Renal pelvis (tissue), 12 donors: ENCODE measurements around the gene TERC. TPM values are rescaled to one million over a fixed set of nuclear protein-coding genes. Genes with fewer than 3 reads are reported as not detected.

Experiments used
- DNase-seq: peaks from one replicate; pipeline ENCODE4 v3.0.0-alpha.2; 2013
- long read RNA-seq, 16 experiments: transcript quantifications; one replicate each; lab custom pipeline, GENCODE V29; 2026
- polyA plus RNA-seq, 3 donors: library from polyadenylated mRNA; unstranded; fragments of 120-200 nt; gene quantifications; one replicate each; pipeline ENCODE4 v1.2.1, GENCODE V29; 2013; ENCODE audit not compliant: insufficient read length in 3 of 3

The TERC gene
- under 1 TPM in 2 of 3 donors, not detected in 1; 0.43 to 0.61 TPM for polyA plus RNA-seq
- long read RNA-seq, donor 1 = 0 reads
- long read RNA-seq, donor 2 = 0 reads
- long read RNA-seq, donor 3 = 0 reads
- long read RNA-seq, donor 4 = 0 reads
- long read RNA-seq, donor 5 = 0 reads
- long read RNA-seq, donor 6 = 0 reads
- long read RNA-seq, donor 7 = 0 reads
- long read RNA-seq, donor 8 = 0 reads
- long read RNA-seq, donor 9 = 0 reads
- long read RNA-seq, donor 10 = 0 reads
- long read RNA-seq, donor 11 = 0 reads
- long read RNA-seq, donor 12 = 0 reads
- long read RNA-seq, donor 13 = 0 reads
- long read RNA-seq, donor 14 = 0 reads
- long read RNA-seq, donor 15 = 0 reads
- long read RNA-seq, donor 16 = 0 reads

DNA sequence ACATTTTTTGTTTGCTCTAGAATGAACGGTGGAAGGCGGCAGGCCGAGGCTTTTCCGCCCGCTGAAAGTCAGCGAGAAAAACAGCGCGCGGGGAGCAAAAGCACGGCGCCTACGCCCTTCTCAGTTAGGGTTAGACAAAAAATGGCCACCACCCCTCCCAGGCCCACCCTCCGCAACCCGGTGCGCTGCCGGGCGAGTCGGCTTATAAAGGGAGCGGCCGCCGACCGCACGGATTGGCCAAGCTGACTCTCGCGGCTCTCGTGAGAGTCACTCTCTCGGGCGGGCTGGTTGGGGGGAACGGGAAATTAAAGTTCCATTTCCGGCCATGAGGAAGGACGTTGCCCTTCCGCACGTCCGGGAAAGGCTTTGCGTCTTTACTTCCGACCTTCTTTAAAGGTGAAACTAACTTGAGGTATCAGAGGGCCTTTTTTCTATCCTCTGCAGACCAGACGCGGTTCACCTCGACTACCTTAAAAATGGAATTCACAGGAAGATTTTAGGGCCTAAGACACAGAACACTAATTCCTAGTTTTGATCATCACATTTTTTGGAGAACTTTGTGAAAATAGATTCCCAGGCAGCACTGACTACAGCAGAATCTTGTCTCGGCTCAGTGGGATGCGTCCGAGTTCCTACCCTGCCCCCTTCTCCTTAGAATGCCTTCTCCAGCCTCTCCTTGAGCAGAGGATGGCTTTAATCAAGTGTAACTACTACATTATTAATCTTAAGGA lies at the start of gene TERC:
TERC (minus strand) TSS at position 179 of the 731 bp plus-strand sequence.
- peak; percentile 95 for DNase-seq

DNA sequence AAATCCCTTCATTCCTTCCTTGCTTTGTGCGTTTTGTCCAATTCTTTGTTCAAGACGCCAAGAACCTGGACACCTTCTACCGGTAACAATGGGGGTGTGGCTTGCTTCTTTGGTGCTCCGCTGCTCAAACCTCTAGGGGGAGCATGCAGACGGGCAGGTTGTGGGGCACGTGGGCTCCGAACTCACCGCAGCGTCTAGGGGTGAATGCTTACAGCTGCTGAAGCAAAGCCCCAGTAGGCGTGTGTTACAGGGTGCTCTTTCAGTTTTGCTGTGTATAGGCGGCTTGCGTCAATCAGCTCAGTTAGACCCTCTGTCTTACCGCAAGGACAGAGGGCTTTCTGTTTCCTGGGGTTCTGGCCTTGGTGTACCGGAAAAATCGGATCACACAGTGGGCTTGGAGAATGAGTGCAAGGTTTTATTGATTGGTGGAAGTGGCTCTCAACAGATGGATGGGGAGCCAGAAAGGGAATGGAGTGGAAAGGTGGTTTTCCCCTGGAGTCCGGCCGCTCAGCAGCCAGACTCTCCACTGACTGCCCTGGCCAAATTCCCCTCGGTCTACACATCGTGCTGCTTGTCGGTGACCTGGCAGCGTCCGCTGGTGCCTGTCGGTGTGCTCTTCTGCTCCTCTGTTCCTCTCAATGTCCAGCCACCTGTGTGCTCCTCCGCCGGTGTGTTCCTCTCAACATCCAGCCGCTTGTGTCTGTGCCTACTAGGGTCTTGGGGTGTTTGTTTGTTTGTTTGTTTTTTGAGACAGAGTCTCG lies 49.1 kb upstream of the TERC start:
- DNase-seq = no peak

DNA sequence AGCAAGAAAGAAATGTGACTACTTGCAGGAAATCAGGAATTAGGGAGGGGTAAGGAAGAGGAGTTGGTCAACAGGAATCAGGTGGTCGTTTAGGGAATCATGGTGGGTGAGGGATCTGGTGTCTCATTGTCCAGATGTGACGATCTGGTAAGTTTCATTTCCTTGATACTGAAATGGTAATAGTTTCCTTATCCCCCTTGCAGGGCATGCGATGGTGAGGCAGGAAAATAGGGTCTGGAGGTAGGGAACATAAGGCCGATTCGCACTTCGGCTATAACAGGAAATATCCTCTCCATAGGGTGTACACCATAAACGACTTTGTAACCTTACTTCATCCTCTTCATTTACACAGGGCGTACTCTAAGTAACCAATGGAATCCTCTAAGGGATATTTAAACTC lies 48.4 kb upstream of the TERC start:
- no peak for DNase-seq

DNA sequence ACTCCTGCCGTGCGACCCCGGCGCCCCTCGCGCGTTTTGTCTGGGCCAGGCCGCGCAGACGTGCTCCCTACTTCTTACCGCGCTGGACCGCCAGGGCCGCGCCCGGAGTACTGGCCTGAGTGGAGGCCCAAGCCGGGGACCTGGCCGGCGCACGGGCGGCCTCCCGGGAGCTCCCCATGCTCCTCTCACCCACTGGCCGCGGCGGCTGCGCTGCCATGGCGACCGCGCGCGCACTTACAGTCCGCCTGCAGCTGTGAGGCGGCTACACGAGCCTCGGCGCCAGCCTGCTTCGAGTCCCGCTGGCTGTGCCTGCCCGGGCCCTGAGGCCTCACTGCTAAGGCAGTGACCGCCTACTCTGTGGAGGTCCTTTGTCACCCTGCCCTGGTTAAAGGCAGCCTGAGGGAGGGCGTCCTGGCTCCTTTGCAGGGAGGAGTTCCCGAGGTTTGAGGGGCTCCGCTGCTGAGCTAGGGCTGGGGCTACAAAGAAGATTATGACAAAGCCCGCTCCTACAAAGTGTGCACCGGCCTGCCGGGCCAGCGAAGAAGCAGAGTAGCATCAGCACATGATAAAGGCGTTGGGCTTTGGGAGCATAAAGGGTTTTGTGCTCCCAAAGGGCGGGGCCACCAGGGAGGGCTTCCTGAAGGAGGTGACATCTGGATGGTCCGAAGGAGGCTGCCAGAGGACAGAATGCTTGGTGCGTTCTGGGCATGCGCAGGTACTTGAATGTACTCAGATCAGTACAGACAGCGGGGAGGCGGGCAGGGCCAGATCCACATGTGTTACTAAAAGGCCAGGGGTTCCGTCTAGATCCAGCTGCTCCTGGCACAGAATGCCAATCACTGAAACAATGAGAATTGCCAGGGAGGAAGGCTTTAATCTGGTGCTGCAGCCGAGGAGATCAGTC lies 47.7 kb upstream of the TERC start, which contains the start of the genes LRRC34 and LRRIQ4:
LRRC34 (minus strand) TSS at position 573 of the 904 bp plus-strand sequence; CDS start at position 217, 356 bp downstream.
LRRIQ4 (plus strand) TSS at position 539 of the 904 bp plus-strand sequence. CDS start 9,052 bp downstream, outside the sequence.
- DNase-seq = peak; percentile 69

DNA sequence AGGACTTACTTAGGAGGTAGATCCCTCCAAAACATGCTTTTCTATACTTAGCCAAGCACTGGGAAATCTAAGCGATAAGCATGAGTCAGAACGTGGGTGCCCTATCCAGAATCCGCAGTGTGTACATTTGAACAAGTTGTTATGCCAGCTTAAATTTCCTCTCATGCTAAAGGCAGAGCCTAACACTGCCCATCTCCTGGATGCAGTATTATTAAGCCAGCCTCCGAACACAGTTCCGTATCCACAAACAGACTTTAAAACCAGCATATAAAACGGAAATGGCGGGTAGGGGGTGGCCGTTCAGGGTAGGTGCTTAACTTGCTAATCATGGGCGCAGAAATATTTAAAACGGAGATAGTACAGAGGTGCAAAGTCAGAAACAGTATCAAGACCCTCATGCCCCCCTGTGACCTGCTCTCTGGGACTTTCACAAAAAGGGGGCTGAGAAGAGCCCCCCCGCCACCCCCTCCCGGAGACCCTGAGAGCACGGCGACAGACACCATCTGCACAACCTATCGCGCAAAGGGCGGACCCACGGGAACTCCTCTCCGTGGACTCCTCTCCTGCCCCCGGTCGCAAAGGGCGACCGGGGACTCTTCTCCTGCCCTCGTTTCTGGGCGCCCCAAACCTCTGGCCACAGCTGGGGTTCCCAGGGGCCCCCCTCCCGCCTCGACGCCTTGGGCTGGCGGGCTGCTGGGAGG lies 46.9 kb upstream of the TERC start:
- peak; percentile 38 for DNase-seq

DNA sequence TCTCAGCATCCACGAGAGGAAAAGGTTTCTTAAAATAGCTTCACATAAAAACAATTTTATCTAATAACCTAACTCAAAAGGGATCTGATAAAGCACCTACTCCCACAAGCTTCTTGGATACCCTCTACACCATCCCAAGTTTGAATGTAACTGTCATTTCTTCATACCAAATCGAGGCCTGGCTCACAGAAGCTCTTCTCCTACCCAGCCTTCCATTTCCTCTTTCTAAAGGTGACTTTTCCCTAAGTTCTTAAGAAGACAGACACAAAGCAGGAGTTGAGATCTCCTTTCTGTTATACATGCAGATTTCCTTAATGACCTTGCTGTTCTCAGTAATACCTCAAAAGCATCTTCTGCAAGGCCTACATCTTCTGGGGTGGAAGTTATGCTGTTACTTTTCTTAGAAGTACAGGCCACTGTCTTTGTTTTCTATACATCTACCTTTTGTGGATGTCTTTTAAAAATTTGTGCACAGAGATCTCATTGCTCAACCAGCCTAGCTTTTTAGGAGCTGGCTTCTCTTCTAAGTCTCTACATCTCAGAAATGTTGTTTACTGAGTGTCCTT lies 44.5 kb upstream of the TERC start:
- DNase-seq = no peak

DNA sequence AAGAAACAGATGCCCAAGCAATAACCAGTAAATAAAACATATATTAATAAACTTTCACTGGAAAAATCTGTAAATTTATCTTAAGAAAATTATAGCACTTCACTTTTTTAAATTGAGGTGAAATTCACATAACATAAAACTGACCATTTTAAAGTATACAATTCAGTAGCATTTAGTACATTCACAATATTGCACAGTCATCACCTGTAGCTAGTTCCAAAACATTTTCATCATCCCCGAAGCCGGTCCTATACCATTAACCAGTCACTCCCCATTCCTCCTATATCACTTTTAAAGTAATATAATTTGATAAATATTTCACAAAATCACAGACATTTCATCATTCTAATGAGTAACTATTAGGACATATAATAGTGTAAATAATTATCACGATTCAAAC lies 39.8 kb upstream of the TERC start:
- no peak for DNase-seq

DNA sequence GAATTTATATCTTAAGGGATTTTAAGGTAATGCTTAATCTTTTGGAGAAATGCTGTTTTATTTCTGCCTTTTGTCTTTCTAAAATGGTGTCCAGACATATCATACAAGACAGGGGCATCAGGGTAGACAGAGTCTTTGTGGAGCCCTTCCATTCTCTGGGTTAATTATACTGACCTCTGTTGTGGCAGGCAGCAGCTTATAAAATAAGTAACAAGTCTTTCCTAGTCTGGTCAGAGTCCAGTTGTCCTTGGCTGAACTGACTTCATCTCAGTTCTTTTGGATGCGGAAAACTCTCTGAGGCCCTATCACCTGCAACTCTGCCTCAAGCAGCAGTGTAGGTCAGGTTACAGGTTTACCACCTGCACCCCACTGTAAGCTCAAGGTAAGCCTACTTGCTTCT lies 27.5 kb upstream of the TERC start:
- DNase-seq = no peak

DNA sequence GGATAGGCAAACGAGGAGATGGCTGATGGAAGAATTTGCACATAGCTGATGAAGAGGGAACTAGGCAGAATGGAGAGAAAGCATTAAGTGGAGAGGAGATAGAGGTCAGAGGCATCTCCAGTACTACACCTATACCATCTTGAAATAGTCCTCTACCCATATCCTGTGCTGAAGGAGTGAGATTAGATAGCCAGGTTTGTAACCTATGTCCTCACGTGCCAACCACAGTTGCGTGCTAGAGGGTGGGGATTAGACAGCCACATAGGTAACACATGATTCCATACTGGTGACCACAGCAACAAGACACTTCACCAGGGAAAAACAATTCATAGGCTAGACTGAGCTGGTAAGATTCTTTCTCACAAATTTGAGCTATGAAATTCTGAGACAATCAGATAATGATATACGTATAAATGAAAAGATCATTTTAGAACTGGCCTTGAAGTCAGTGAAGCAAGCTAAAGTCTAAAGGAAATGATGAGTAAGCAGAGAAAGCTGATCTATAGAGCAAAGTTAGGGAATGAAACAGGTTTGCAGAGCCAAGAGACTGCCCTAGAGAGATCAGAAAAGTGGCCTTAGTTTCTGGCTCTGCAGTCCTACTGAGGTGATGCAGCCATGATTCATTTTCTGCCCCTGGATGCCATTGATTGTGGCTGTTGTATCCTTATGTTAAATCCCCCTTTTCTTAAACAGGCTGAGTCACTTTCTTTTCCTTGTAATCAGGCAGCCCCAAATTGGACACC lies 26.0 kb upstream of the TERC start:
- no peak for DNase-seq

DNA sequence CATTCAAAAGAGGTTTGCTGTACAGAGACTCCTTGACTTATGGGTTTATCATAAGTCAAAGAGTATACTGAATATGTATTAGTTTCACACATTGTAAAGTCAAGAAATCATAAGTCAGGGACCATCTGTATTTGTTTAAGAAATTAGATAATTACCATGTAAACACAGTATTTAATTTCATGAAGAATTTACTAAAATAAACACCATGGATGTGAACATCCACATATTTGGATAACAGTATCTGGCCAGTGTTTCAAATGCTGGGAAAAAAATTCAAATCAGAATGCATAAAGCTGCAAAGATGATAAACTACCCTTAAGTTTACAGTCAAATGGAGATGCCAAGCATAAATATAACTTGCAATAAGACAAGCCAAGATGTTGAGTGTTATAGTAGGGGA lies 25.4 kb upstream of the TERC start:
- no peak for DNase-seq

DNA sequence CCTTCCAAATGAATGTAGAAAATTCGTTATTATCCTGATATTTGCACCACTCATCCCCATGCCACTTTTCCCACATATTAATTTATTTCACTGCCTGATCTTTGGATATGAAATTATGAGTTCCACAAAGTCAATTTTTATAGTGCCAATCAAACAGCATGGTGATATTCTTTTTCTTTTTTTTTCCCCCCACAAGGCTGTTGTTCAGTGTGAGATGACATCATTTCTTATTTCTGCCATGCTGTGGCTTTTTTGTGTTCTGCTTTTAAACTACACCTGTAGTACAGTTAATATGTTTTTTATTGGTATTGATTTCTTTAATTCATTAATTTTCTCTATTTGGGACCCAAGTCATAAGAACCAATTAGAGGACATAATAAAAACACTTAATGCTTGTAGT lies 22.9 kb upstream of the TERC start:
- DNase-seq = no peak

DNA sequence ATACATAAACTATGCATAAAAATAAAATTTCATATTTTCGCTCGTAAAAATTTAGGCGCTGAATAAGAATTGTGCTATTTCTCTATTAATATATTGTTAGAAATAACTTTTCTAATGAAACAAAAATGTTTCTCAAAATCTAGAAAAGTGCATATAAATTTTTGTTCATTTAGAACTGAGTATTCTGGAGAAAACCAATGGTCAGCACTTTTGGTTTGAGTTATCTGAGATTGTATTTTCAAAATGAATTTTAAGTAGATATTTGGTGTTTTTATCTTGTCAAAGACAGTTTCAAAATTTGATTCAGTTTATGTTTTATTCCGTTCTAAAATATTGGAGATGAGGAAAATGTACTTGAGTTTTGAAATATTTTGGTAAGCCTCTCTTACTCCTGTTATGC lies 22.3 kb upstream of the TERC start:
- DNase-seq = no peak

DNA sequence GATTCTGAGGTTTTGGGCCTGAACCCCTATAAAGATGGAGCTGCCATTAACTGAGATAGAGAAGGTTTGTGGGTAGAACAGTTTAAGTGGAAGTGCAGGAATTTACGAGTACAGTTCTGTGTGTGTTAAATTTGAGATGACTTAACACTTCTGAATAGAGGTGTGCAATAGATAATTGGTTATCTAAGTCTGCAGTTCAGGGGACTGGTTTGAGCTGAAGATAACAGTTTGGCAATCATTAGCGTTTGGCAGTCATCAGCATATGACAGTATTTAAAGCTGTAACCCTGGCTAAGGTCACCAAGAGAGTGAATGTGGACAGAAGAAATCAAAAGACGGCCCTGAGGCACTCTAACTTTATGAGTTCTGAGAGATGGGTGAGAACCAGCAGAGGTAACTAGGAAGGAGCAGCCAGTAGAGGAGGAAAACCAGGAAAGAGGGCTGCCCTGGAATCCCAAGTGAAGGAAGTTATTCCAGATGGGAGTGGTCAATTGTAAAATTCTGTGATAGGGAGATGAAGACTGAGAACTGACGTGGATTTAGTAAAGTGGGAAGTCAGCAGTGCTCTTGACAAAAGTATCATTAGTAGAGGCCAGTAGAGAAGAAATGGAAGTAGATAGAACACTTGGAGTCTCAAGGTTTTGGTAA lies 16.5 kb upstream of the TERC start:
- no peak for DNase-seq

DNA sequence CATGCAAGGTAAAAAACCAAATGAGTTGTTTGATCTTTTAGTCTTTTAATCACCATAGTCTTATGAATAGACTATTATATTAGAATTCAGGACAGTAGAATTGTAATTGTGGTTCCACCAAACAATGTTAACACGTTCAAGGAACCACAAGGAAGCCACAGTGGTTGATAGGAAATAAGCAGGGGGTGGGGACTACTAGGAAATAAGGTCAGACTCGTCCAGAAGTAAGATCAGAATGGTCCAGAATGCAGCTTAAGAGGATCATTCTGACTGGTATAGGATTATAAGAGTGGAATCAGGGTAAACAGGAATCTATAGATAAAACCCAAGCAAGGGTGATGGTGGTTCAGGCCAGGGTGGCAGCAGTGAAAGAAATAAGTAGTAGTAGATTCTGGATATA lies 15.9 kb upstream of the TERC start:
- no peak for DNase-seq

DNA sequence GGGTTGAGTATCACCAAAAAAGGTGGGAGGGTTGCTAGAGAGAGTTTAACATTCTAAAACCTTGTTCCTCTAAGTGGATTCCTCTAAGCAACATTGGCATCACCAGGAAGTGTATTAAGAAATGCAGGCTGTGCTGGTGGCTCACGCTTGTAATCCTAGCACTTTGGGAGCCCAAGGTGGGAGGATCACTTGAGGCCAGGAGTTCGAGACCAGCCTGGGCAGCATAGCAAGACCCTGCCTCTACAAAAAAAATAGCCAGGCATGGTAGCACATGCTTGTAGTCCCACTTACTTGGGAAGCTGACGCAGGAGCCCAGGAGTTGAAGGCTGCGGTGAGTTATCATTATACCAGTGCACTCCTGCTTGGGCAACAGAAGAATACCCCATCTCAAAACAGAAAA lies 13.0 kb upstream of the TERC start:
- no peak for DNase-seq

DNA sequence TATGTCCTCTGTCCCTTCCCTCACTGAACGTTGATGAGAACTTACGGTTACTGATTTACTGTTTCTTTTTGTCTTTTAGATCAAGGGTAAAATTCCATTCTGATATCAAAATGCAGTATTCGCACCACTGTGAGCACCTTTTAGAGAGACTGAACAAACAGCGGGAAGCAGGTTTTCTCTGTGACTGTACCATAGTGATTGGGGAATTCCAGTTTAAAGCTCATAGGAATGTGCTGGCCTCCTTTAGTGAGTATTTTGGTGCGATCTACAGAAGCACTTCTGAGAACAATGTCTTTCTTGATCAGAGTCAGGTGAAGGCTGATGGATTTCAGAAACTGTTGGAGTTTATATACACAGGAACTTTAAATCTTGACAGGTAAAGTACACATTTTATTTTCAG lies 9.3 kb upstream of the TERC start:
- no peak for DNase-seq

DNA sequence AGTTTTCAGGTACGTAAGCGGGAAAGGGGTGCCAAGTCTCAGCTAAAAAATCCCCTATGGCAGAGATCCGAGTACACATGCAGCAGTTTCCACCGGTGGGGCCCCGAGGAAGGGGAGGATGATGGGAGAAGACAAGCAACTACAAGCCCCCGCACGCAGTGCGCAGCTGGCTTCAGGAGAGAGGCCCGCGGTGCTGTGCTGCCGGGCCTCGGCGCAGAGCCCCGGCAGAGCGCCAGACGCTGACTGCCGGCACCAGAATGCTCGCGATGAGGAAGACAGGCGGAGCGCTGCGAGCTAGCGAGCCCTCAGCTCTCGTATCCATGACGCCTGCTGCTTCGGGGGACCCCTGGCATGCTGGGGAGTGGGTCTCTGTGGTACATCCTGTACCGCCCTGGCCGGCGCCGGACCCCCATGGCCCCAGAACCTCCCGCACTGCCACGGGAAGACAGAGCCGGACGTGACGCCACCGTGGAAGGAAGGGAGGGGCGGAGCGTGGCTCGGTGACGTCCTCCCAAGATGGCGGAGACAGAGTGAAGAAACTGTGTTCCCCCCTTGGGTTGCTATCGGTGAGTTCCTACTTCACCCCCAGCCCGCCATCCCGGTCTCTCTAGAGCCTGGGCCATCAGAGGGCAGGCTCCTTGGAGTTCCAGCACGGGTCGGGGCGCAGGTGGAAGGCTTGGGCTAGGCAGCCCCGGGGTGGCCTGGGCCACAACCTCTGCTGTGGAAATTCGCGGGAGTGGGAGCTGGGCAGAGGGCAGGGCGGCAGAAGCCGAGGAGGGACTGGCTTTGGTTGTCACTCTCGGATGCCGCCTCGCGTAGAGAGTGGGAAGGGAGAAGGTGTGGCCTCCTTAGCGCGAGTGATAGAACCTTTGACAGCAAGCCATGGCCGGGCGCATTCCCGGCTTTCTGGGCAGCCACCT lies 8.3 kb upstream of the TERC start, which contains the start of gene MYNN:
MYNN (plus strand) TSS at position 500 of the 920 bp plus-strand sequence. CDS start 900 bp downstream, outside the sequence.
- peak; percentile 94 for DNase-seq
